Gastroesophageal sphincter (tissue), 4 donors: ENCODE measurements around the gene IL4R. TPM values are rescaled to one million over a fixed set of nuclear protein-coding genes. Genes with fewer than 3 reads are reported as not detected.
"Not testable (repeated sequence)": the region's sequence is repeated elsewhere in the genome, so short reads cannot be mapped to it uniquely, and the experiment has no call there.

ENCODE experiments used
- ATAC-seq: fragments of 150-250 bp; one replicate; pipeline ENCODE4 v1.9.1; 2016; ENCODE audit warnings: mild to moderate bottlenecking, moderate library complexity
- H3K27ac ChIP-seq, 4 donors: fragments of 200-600 bp; sonication (generic) in 3 of 4; 1 replicate in 3 of 4; 2 replicates in 1 of 4; pipeline ENCODE4 v1.5.1; 2016 to 2019
- H3K27me3 ChIP-seq: fragments of 200-600 bp; sonication (generic); one replicate; pipeline ENCODE4 v1.5.1; 2019
- H3K36me3 ChIP-seq, 2 donors: fragments of 200-600 bp; sonication (generic); one replicate each; pipeline ENCODE4 v1.5.1; 2019; ENCODE audit warnings: control low read depth in 1 of 2
- H3K4me1 ChIP-seq, 3 donors: fragments of 200-600 bp; sonication (generic); 1 replicate in 2 of 3; 2 replicates in 1 of 3; pipeline ENCODE4 v1.5.1; 2016 to 2019; ENCODE audit warnings: control low read depth in 2 of 3
- H3K4me3 ChIP-seq, 2 donors: fragments of 200-600 bp; sonication (generic); one replicate each; pipeline ENCODE4 v1.5.1; 2019; ENCODE audit warnings: mild to moderate bottlenecking in 1 of 2, moderate library complexity in 1 of 2
- H3K9me3 ChIP-seq, 3 donors: fragments of 200-600 bp; sonication (generic); one replicate each; pipeline ENCODE4 v1.5.1; 2017 to 2019; ENCODE audit warnings: control low read depth in 2 of 3
- EP300 ChIP-seq: sonication (generic); formaldehyde crosslinking; IDR thresholded peaks from one replicate; pipeline ENCODE4 v1.6.1; 2017; ENCODE audit warnings: antibody characterized with exemption, mild to moderate bottlenecking
- POLR2A ChIP-seq, 2 donors: fragments of 450-650 bp; IDR thresholded peaks; one replicate each; pipeline ENCODE4 v1.6.1; 2017; ENCODE audit warnings: antibody characterized with exemption in 2 of 2, mild to moderate bottlenecking in 2 of 2, moderate library complexity in 1 of 2
- POLR2AphosphoS5 ChIP-seq: sonication (generic); formaldehyde crosslinking; IDR thresholded peaks from one replicate; pipeline ENCODE4 v1.6.1; 2017; ENCODE audit warnings: antibody characterized with exemption
- WGBS, 2 donors: methylation state at CpG; one replicate each; pipeline ENCODE4 v1.1.5; 2018; ENCODE audit warnings: low coverage in 1 of 2; 5-methylcytosine and 5-hydroxymethylcytosine counted together
- total RNA-seq, 4 donors: library from RNA; depleted of rRNA; stranded (reverse); fragments of >200 nt; gene quantifications; one replicate each; pipeline ENCODE4 v1.1.0, GENCODE V29; 2016
- TF ChIP-seq, protein P1 (sequence below), 4 experiments: fragments of 200-600 bp in 2 of 4; fragments of 450-650 bp in 2 of 4; sonication (generic) in 1 of 4; IDR thresholded peaks; one replicate each; pipeline ENCODE4 v1.5.1; 2017 to 2019; ENCODE audit warnings: antibody characterized with exemption in 4 of 4, mild to moderate bottlenecking in 2 of 4, moderate library complexity in 2 of 4

IL4R gene
- total RNA-seq, 4 donors from 2014 or later = 72.3 to 212 (median 110) TPM

DNA sequence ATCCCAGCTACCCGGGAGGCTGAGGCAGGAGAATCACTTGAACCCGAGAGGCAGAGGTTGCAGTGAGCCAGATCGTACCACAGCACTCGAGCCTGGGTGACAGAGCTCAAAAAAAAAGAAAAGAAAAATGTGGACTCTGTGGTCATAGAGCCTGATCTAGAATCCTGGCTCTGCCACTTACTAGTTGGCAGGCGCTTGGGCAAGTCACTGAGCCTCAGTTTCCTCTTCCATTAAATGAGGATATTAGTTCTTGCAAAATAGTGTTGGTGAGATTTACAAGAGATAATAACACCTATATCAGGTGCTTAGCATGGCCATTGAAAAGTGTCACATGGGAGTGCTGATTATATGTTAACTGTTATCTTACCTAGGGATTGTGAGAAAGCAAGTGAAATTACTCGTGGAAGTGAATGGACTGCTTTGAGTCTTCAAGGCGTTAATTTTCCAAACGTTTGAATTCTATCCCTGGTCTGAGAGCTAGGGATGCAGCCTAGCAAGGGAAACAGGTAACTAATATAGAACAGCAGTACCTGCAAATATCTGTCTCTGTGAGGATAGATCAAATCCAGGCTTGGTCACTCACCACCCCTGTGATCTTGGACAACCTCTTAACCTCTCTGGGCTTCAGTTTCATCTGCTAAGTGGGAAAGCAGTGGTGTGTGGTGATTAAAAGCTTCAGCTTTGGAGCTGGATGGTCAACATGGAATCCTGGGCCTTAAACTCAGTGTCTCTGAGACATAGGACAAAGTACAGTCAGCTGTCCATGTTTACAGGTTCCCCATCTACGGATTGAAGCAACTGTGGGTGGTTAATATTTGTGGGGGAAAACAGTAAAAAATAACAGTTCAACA, 44.2 kb upstream of the IL4R start:
- Histone ChIP-seq H3K27ac (peak overlapping the region in 2 of 4 donors; percentile 88 to 91), H3K27me3 (no peaks in the 10 kb centered on the region), H3K9me3 (no peaks in the 10 kb centered on the region), H3K4me1 (peaks cover 0 to 25% (median 4%) of the 10 kb centered on the region in 3 donors), H3K4me3 (peak overlapping the region; percentile 75 to 88), H3K36me3 (no peaks in the 10 kb centered on the region)
- WGBS, 2 donors = 75 to 85% methylated on average over 4 to 5 of the region's 9 CpGs
- TF ChIP-seq POLR2A (IDR thresholded peaks at IDR 0.05) (no peak), EP300 (no peak), POLR2AphosphoS5 (no peak)
- TF ChIP-seq, protein P1, sequence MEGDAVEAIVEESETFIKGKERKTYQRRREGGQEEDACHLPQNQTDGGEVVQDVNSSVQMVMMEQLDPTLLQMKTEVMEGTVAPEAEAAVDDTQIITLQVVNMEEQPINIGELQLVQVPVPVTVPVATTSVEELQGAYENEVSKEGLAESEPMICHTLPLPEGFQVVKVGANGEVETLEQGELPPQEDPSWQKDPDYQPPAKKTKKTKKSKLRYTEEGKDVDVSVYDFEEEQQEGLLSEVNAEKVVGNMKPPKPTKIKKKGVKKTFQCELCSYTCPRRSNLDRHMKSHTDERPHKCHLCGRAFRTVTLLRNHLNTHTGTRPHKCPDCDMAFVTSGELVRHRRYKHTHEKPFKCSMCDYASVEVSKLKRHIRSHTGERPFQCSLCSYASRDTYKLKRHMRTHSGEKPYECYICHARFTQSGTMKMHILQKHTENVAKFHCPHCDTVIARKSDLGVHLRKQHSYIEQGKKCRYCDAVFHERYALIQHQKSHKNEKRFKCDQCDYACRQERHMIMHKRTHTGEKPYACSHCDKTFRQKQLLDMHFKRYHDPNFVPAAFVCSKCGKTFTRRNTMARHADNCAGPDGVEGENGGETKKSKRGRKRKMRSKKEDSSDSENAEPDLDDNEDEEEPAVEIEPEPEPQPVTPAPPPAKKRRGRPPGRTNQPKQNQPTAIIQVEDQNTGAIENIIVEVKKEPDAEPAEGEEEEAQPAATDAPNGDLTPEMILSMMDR (IDR thresholded peaks at IDR 0.05) = no peak
- ATAC-seq = no peak

DNA sequence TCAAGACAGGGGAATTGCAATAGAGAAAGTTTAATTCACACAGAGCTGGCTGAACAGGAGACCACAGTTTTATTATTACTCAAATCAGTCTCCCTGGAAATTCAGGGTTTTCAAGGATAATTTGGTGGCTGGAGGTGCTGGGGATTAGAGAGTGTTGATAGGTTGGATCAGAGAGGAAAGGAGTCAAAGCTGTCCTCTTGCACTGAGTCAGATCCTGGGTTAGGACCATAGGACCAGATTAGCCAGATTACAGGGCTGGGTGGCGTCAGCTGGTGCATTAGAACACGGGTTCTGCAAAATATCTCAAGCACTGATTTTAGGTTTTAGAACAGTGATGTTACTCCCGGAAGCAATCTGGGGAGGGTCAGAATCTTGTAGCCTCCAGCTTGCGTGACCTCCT, 43.4 kb upstream of the IL4R start:
- Histone ChIP-seq H3K4me1 (peaks cover 0 to 21% (median 4%) of the 10 kb centered on the region in 3 donors), H3K36me3 (no peaks in the 10 kb centered on the region), H3K9me3 (no peaks in the 10 kb centered on the region), H3K27ac (no peak overlapping the region), H3K4me3 (no peak overlapping the region), H3K27me3 (no peaks in the 10 kb centered on the region)
- WGBS, 2 donors = 83 to 90% methylated on average over 3 to 4 of the region's 4 CpGs
- TF ChIP-seq POLR2AphosphoS5 (no peak), POLR2A (IDR thresholded peaks at IDR 0.05) (no peak), EP300 (no peak)
- TF ChIP-seq, protein P1 (IDR thresholded peaks at IDR 0.05) = no peak
- ATAC-seq = no peak

DNA sequence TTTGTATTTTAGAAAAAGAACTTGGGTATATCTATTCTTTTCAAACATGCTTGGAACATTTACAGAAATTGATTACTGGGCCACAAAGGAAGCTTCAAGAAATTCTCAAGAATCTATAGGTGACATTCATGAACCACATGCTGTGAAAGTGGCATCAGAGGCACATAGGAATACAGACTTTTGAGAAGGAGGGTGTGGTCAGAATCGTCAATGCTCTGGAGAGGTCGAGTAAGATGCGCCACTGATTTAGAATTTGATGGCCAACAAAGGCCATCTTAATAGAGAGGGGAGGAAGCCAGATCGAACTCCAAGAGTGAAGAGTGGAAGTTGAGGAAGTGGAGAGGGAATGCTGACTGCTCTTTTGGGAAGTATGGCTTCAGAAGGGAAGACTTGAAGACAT, 41.7 kb upstream of the IL4R start:
- H3K36me3 ChIP-seq = no peaks in the 10 kb centered on the region
- no peaks in the 10 kb centered on the region for H3K27me3 ChIP-seq
- H3K4me3 ChIP-seq = no peak overlapping the region
- WGBS, 2 donors = 86 to 95% methylated on average over 3 to 4 of the region's 4 CpGs
- H3K9me3 ChIP-seq = no peaks in the 10 kb centered on the region
- H3K27ac ChIP-seq = no peak overlapping the region
- H3K4me1 ChIP-seq = peaks cover 0 to 21% (median 4%) of the 10 kb centered on the region in 3 donors
- ATAC-seq = no peak
- TF ChIP-seq EP300 (no peak), POLR2AphosphoS5 (no peak), POLR2A (IDR thresholded peaks at IDR 0.05) (no peak)
- TF ChIP-seq, protein P1 (IDR thresholded peaks at IDR 0.05) = no peak

DNA sequence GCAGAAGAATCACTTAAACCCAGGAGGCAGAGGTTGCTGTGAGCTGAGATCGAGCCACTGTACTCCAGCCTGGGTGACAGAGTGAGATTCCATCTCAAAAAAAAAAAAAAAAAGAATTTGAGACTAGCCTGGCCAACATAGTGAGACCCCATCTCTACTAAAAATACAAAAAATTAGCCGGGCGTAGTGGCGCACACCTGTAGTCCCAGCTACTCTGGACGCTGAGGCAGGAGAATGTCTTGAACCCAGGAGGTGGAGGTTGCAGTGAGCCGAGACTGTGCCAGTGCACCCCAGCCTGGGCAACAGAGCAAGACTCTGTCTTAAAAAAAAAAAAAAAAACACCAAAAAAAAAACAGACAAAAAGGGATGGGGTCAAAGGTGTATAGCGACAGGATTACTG, 41.1 kb upstream of the IL4R start:
- H3K27ac ChIP-seq, H3K27me3 ChIP-seq, ATAC-seq, H3K36me3 ChIP-seq, H3K4me3 ChIP-seq, H3K9me3 ChIP-seq: not testable (repeated sequence)
- WGBS, 2 donors = 80 to 98% methylated on average over 2 to 6 of the region's 7 CpGs
- peaks cover 0 to 15% (median 4%) of the 10 kb centered on the region in 3 donors for H3K4me1 ChIP-seq

DNA sequence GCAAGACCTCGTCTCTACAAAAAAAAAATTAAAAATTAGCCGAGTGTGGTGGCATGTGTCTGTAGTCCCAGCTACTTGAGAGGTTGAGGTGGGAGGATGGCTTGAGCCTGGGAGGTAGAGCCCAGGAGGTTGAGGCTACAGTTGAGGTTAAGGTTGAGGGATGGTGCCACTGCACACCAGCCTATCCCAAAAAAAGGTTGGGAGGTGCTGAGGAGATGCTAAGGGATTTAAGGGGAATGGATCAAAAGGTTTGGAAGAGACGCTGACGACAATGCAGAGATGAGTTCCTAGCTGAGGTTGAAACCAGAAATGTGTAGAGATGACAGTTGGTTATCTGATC, 40.5 kb upstream of the IL4R start:
- no peaks in the 10 kb centered on the region for H3K27me3 ChIP-seq
- ATAC-seq = no peak
- TF ChIP-seq POLR2AphosphoS5 (no peak), POLR2A (IDR thresholded peaks at IDR 0.05) (no peak), EP300 (no peak)
- TF ChIP-seq, protein P1 (IDR thresholded peaks at IDR 0.05) = no peak
- H3K36me3 ChIP-seq = no peaks in the 10 kb centered on the region
- no peak overlapping the region for H3K27ac ChIP-seq
- H3K4me3 ChIP-seq = no peak overlapping the region
- 72 to 79% methylated on average over 3 to 4 of the region's 4 CpGs for WGBS, 2 donors
- no peaks in the 10 kb centered on the region for H3K9me3 ChIP-seq
- peaks cover 0 to 11% (median 4%) of the 10 kb centered on the region in 3 donors for H3K4me1 ChIP-seq
